Fibroblast of lung (primary cell): ENCODE measurements around the gene TEK. TPM values are rescaled to one million over a fixed set of nuclear protein-coding genes. Genes with fewer than 3 reads are reported as not detected.

ENCODE experiments used
- DNase-seq, 2 donors: peaks; one replicate each; pipeline versions ENCODE4 v3.0.0 to v3.0.0-alpha.2; 2010; ENCODE audit warnings: low read depth in 2 of 2
- H2AFZ ChIP-seq: 2 replicates; pipeline ENCODE4 v1.5.1; 2012; ENCODE audit warnings: low read length, control low read depth, inconsistent platforms
- H3K27ac ChIP-seq: 2 replicates; pipeline ENCODE4 v1.5.1; 2011; ENCODE audit warnings: low read length, control low read depth; ENCODE audit not compliant: insufficient read depth
- H3K27me3 ChIP-seq: 2 replicates; pipeline ENCODE4 v1.5.1; 2011; ENCODE audit warnings: mild to moderate bottlenecking, low read length; ENCODE audit not compliant: control insufficient read depth, insufficient read depth
- H3K36me3 ChIP-seq: 2 replicates; pipeline ENCODE4 v1.5.1; 2011; ENCODE audit warnings: low read length; ENCODE audit not compliant: control insufficient read depth, insufficient read depth
- H3K4me1 ChIP-seq: 2 replicates; pipeline ENCODE4 v1.5.1; 2011; ENCODE audit warnings: low read length; ENCODE audit not compliant: control insufficient read depth, insufficient read depth; ENCODE audit errors: extremely low read depth
- H3K4me2 ChIP-seq: 2 replicates; pipeline ENCODE4 v1.5.1; 2011; ENCODE audit warnings: low read length, control low read depth; ENCODE audit not compliant: insufficient read depth; ENCODE audit errors: extremely low read depth
- H3K4me3 ChIP-seq, 4 experiments: fragments of 200-600 bp in 1 of 4; sonication (generic) in 1 of 4; replicated peaks in 1 of 4; 2 replicates each; pipeline ENCODE4 v1.5.1; 2011 to 2016; ENCODE audit warnings: low read length in 4 of 4, low read depth in 3 of 4, mild to moderate bottlenecking in 3 of 4, control low read depth in 2 of 4, inconsistent platforms in 1 of 4, mixed read lengths in 1 of 4; ENCODE audit not compliant: insufficient read depth in 1 of 4; ENCODE audit errors: control extremely low read depth in 1 of 4
- H3K79me2 ChIP-seq: 2 replicates; pipeline ENCODE4 v1.5.1; 2012; ENCODE audit warnings: mild to moderate bottlenecking, low read length, inconsistent platforms; ENCODE audit not compliant: control insufficient read depth, insufficient read depth
- H3K9ac ChIP-seq: 2 replicates; pipeline ENCODE4 v1.5.1; 2011; ENCODE audit warnings: mild to moderate bottlenecking, low read length, control low read depth; ENCODE audit not compliant: insufficient read depth
- H3K9me3 ChIP-seq: 2 replicates; pipeline ENCODE4 v1.5.1; 2012; ENCODE audit warnings: low read depth, low read length; ENCODE audit not compliant: control insufficient read depth, insufficient read depth
- H4K20me1 ChIP-seq: 2 replicates; pipeline ENCODE4 v1.5.1; 2011; ENCODE audit warnings: low read length; ENCODE audit not compliant: control insufficient read depth, insufficient read depth; ENCODE audit errors: extremely low read depth
- EZH2 ChIP-seq: IDR thresholded peaks from 2 replicates; pipeline ENCODE4 v1.5.1; 2012; ENCODE audit warnings: low read length, control low read depth, mild to moderate bottlenecking; ENCODE audit errors: missing control alignments
- polyA plus RNA-seq, 2 donors: library from polyadenylated mRNA; depleted of rRNA in 1 of 2; stranded (reverse) in 1 of 2; unstranded in 1 of 2; fragments of >200 nt; gene quantifications; 2 replicates each; pipeline ENCODE4 v1.2.1, GENCODE V29; 2011 to 2012; ENCODE audit warnings: missing spikeins in 1 of 2
- total RNA-seq: library from RNA; depleted of rRNA; stranded (reverse); fragments of >200 nt; gene quantifications from 2 replicates; pipeline ENCODE4 v1.2.1, GENCODE V29; 2014
- TF ChIP-seq, protein P1 (sequence below), 2 donors: IDR thresholded peaks in 1 of 2; conservative IDR thresholded peaks in 1 of 2; 1 replicate in 1 of 2; 2 replicates in 1 of 2; pipeline ENCODE4 v1.5.1; 2011 to 2012; ENCODE audit warnings: low read length in 2 of 2, control low read depth in 1 of 2, inconsistent platforms in 1 of 2, low read depth in 1 of 2, mild to moderate bottlenecking in 1 of 2

TEK gene
- total and polyA plus RNA-seq, 2 donors (not counting 1 experiment from before 2014, with no cell fraction given): 0.77 to 1.8 TPM

DNA sequence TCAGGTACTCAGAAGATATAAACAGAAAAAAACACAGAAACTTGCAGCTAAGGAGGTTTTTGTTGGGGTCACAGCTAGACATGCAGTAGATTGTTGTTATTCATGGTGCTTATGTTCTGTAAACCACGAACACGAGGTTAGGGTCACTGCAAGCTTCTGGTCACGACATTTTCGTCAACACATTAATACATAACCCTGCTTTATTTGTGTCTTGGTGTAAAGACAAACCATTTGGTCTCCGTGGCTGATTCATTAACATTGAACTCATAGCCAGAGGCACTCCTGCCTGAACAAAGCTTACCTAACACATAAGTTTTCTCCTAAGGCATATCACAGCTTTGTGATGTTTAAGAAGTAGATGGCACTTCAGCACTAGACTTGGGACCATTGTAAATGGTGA lies 16.9 kb downstream of the TEK start:
- no peak overlapping the region for H2AFZ ChIP-seq

DNA sequence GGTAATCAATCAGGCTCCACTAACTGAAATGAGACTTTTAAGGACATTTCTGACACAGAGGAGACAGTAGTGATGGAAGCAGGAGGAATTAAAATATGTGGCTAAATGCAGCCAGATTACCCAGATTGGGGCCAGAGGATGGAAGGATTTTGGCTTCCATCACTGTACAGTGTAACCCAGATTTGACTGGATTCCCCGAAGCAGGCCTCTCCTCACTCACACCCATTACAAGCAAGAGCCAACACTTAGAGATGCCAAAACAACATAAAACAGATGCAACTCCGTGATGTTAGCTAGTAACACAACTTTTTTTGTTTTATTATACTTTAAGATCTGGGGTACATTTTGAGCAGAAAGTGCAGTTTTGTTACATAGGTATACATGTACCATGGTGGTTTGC lies 17.6 kb downstream of the TEK start:
- Histone ChIP-seq H3K27ac (no peak overlapping the region), H3K79me2 (no peaks in the 10 kb centered on the region), H3K4me3 (no peak overlapping the region)

More for the DNA sequence above, 16.9 kb downstream of the TEK start:
- Histone ChIP-seq H4K20me1 (no peaks in the 10 kb centered on the region), H3K9ac (no peak overlapping the region), H3K4me1 (peaks cover 13% of the 10 kb centered on the region), H3K79me2 (no peaks in the 10 kb centered on the region), H3K36me3 (no peaks in the 10 kb centered on the region), H3K27ac (no peak overlapping the region), H3K4me2 (no peak overlapping the region), H3K4me3 (no peak overlapping the region), H3K27me3 (no peaks in the 10 kb centered on the region), H3K9me3 (no peaks in the 10 kb centered on the region)
- TF ChIP-seq, protein P1, sequence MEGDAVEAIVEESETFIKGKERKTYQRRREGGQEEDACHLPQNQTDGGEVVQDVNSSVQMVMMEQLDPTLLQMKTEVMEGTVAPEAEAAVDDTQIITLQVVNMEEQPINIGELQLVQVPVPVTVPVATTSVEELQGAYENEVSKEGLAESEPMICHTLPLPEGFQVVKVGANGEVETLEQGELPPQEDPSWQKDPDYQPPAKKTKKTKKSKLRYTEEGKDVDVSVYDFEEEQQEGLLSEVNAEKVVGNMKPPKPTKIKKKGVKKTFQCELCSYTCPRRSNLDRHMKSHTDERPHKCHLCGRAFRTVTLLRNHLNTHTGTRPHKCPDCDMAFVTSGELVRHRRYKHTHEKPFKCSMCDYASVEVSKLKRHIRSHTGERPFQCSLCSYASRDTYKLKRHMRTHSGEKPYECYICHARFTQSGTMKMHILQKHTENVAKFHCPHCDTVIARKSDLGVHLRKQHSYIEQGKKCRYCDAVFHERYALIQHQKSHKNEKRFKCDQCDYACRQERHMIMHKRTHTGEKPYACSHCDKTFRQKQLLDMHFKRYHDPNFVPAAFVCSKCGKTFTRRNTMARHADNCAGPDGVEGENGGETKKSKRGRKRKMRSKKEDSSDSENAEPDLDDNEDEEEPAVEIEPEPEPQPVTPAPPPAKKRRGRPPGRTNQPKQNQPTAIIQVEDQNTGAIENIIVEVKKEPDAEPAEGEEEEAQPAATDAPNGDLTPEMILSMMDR (conservative IDR thresholded peaks at IDR 0.05 in 1 of 2, IDR thresholded peaks at IDR 0.05 in 1 of 2; ENCODE audit: low read depth in 1 of 2, low read length in 2 of 2): no peak
- peak; percentile 57 to 92 for DNase-seq

DNA sequence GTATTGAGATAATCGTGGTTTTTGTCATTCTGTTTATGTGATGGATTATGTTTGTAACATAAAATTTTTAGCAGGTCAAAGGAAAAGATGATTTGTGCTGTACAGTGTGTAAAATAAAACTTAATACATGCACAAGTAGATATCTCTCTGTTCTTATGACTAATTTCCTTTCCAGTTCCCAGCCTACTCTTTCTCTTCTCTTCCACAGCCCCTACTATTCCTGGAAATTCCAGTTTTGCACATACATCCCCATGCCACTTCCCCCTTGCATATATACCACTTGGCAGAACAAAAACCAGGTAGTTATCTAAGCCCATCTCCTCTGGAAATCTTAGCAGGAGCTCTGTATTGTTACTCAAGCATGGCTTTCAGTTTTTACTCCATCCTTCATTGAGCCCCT lies 20.2 kb downstream of the TEK start:
- no peaks in the 10 kb centered on the region for H4K20me1 ChIP-seq
- H3K79me2 ChIP-seq: no peaks in the 10 kb centered on the region
- peaks cover 13% of the 10 kb centered on the region for H3K4me1 ChIP-seq
- no peak overlapping the region for H3K4me3 ChIP-seq
- no peak overlapping the region for H3K9ac ChIP-seq
- TF ChIP-seq EZH2: no peak
- TF ChIP-seq, protein P1 (conservative IDR thresholded peaks at IDR 0.05 in 1 of 2, IDR thresholded peaks at IDR 0.05 in 1 of 2; ENCODE audit: low read depth in 1 of 2, low read length in 2 of 2): no peak
- H2AFZ ChIP-seq: no peak overlapping the region
- no peaks in the 10 kb centered on the region for H3K27me3 ChIP-seq
- no peaks in the 10 kb centered on the region for H3K9me3 ChIP-seq
- DNase-seq: no peak
- H3K27ac ChIP-seq: no peak overlapping the region
- no peaks in the 10 kb centered on the region for H3K36me3 ChIP-seq
- no peak overlapping the region for H3K4me2 ChIP-seq

More for the DNA sequence above, 17.6 kb downstream of the TEK start:
- TF ChIP-seq, protein P1 (conservative IDR thresholded peaks at IDR 0.05 in 1 of 2, IDR thresholded peaks at IDR 0.05 in 1 of 2; ENCODE audit: low read depth in 1 of 2, low read length in 2 of 2): no peak
- no peak for TF ChIP-seq EZH2
- no peaks in the 10 kb centered on the region for H3K27me3 ChIP-seq
- H2AFZ ChIP-seq: no peak overlapping the region
- no peaks in the 10 kb centered on the region for H4K20me1 ChIP-seq
- H3K9ac ChIP-seq: no peak overlapping the region
- no peaks in the 10 kb centered on the region for H3K36me3 ChIP-seq
- peaks cover 13% of the 10 kb centered on the region for H3K4me1 ChIP-seq
- peak in 1 of 2 donors; percentile 45 for DNase-seq
- H3K9me3 ChIP-seq: no peaks in the 10 kb centered on the region
- H3K4me2 ChIP-seq: no peak overlapping the region
